HG02885 (cell line): ENCODE data around the gene LRRN3.

Experiments used
- ATAC-seq: cut with Tn5 transposase; IDR thresholded peaks from one replicate; pipeline ENCODE4 v1.9.1; 2021; ENCODE audit warnings: mild to moderate bottlenecking; ENCODE audit not compliant: unreplicated experiment, poor library complexity

LRRN3 gene

DNA sequence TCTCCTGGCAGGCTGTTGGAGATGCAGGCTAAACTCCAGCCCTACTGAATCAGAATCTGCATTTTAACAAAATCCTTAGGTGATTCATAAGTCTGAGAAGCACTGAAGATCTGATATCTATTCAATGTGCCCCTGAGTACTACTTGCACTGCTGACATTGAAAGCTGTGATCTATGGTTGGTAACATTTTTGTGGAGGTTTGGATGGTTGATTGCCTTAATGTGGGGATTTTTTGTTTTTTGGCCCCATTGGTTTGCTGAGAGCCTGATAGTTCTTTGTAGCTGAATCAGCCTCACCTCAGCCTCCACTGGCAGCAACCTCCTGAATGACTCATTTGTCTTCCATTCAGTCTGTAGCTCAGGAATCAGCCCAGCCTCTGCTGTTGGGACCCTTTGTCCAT is 14.7 kb upstream of the LRRN3 start:
- no peak for ATAC-seq

DNA sequence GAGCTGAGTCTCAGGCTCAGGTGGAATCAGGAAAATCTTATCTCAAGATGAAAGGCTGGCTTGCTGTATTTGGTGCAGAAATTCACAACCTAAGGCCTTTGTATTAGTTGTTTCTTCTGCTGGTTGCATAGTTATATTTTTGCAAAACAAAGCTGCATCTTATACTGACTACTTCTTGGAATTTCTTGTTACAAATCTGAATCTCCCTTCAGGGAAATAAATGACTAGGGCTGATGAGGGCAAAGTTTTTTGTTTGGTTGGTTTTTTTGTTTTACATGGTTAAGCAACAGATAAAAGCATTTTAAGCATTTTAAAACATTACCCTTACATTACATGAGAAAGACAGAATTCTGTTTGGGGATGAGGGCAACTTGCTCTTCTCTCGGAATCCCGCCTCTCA is 13.9 kb upstream of the LRRN3 start:
- ATAC-seq, result no peak

DNA sequence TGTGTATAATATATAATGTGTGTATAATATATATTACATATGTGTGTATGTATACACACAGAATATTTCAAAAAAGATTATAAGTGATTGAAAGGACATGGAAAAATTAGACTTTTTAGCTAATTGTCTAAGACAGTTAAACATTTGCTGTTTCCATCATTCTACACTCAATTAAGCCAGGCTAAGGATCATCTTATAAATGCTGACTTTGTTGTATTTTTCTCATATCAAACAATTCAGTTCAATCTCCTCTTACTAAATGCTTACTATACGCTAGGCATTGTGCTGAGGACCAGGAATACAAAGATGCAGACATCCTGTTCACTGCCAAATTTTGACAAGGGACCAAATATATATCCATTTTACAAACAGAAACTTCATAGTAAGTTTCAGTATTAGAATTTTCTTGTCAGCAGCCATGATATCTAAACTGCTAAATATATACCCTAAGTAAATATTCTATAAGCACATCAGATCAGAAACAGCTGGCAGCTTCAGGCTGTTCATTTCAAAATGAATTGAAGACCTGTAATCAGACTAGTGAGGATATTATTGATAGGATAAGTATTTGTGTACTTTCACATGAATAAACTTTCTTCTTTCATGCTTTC is 10.3 kb upstream of the LRRN3 start:
- ATAC-seq, result peak; percentile 32

DNA sequence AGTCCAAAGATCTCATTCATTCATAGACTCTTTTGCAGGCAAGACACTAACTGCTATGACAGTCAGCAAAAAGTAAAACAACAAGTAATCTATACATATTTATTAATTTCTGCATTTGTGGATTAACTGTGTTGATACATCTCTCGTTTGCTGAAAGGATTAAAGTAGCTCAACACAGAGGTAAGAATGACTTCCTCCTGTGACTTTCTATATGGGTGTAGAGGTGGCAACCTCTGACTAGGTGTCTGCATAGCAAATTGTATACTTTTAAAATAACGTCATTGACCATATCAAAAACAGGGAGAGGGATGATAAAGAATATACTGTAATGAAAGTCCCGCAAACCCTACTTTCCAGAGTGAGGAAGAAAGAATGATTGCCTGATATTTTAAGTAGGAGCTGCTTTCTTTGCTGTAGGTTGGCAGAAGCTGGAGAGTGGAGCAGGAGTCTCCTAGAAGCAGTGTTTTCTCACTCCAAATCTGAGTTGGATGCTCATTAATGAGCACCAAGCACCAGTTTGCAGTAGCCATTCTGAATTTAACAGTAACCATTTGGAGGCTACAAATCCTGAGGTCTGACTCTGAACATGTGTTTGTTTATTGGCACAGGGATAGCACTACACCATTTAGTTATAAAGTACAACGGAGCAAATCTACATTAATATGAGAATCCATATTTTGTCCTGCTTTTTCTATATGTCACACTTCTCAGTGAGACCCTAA is 9.2 kb upstream of the LRRN3 start:
- ATAC-seq, result no peak

DNA sequence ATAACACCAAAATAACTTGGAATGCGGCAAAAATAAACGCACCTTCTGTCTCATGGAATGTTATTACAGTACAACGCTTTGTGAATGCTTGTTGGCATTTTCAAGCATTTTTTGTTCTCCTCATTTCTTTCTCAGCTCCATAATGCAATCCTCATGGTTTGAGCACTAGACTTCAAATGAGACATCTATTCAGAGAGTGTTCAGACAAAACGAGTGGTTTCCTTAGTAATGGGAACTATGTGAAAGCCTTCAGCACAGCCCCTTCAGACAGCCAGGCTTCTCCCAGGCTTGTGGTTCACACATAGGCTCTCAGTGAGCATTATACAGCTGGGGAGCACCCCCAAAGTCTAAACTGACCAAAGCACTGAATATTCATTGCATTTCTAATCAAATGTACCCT is 8.6 kb upstream of the LRRN3 start:
- no peak for ATAC-seq

DNA sequence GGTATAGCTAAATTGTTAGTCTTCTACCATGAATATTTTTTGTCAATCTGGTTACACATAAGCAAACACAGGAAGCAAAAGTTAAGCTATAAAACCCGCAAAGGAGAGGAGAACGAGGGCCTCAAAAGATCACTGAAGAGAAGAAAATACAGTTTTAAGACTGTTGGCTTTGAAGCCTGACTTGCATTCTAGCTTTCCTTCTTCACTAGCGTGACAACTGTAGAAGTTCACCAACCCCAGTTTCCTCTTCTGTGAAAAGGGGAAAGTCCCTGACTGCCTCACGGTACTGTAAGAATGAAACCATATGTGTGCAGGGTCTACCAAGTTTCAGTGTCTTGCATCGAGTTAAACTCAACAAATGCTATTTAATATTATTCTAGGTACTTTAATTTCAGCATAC is 7.5 kb upstream of the LRRN3 start:
- ATAC-seq, result peak; percentile 97

DNA sequence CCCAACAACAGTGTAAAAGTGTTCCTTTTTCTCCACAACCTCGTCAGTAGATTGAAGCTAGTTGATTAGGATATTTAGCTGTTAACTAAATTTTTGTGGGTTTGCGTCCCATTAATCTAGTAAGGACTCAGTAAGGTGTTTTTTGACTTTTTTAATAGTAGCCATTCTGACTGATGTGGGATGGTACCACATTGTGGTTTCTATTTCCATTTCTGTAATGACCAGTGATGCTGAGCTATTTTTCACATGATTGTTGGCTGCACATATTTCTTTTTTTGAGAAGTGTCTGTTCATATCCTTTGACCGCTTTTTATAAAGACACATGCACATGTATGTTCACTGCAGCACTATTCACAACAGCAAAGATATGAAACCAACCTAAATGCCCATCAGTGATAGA is 5.6 kb upstream of the LRRN3 start:
- no peak for ATAC-seq

DNA sequence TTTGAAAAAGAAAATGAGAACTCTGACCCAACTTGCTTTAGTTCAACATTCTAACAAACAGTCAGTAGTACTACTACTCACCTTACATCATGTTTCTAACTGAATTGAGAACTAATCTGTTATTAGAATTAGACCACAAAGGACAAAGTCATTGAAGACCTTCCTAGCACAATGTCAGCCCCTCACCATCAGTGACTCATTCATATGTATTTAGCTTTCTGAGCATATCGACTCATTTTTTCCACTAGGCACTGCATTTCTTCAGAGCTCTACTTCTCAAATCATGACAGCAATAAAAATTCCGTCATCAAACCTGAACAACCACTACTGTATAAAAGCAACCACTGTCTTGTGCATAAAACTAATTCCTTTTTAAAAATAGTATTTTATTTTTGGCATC is 4.4 kb upstream of the LRRN3 start:
- no peak for ATAC-seq

DNA sequence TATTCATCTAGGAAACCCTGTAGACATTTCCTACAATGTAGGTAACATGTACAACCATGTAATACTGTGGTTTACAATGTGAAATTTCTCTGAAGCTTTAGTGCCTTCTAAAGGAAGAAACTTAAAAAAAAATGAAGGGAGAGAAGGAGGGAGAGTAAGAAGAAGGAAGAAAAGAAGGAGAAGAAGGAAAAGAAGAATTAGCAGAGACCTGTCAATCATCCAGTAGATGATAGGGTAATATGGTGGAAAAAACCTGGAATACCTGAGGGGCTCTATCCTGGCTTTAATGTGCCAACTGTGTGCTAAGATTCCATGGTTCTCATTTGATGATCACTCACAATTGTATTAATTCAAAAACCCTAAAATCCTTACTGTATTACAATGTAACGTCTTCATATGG is 2.6 kb upstream of the LRRN3 start:
- no peak for ATAC-seq

DNA sequence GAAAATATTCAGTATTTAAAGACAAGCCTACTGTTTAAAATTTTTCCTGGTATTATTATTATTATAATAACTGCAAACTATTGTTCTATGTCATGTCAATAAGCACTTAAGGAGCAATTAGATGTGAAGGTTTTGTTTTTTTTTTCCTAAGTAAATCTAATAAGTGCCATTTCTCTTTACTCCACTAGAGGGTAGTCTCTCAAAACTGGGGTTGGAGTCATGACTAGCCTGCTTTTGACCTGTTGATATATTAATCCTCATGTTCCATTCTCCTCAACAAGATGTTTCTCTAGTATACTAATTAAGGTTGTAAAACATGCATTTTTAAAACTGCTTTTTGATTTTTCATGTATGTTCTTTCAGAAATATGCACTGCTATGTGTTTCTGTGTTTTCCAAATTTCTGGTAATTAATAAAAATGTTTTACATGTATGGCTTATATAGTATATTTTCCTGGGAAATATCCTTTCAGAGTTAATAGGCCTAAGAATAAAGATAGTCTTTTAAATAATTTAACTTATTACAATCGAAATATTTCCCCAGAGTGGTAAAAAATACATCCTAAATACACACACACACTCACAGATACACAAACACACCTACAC is 1.0 kb upstream of the LRRN3 start:
- ATAC-seq, result peak; percentile 40

DNA sequence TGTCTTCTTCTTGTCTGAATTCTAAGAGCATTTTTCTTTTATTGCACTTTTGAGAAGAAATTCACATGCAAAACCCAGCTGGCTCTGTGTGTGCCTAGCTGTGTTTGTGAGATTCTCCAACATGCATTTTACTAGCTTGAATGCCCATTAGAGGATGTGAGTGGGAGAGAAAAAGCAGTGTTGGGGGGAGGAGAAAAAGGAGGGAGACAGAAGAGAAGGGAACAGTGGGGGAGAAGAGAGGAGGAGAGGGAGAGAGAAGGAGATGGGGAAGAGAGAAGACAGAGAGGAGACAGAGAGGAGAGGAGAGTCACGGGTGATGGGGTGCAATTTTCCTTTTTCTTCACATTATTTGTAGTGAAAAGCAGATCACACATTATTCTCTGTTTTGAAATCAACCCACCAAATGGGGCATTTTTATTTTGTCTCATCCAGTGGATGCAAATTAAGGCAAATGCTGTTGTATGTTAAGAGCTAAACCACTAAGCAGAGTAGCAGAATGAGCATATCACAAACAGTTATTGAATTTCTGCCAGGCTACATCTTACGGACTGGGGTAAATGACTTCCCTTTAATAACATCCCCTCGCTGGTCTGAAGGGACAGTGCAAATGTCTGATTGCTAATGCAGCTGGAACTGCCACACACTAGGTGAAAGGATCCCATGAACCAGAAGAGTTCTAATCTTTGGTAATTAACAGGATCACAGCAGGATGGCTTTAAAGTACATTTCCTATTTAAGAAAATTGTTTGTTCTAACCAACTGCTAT is 849 bp downstream of the LRRN3 start:
- ATAC-seq, result peak; percentile 15

DNA sequence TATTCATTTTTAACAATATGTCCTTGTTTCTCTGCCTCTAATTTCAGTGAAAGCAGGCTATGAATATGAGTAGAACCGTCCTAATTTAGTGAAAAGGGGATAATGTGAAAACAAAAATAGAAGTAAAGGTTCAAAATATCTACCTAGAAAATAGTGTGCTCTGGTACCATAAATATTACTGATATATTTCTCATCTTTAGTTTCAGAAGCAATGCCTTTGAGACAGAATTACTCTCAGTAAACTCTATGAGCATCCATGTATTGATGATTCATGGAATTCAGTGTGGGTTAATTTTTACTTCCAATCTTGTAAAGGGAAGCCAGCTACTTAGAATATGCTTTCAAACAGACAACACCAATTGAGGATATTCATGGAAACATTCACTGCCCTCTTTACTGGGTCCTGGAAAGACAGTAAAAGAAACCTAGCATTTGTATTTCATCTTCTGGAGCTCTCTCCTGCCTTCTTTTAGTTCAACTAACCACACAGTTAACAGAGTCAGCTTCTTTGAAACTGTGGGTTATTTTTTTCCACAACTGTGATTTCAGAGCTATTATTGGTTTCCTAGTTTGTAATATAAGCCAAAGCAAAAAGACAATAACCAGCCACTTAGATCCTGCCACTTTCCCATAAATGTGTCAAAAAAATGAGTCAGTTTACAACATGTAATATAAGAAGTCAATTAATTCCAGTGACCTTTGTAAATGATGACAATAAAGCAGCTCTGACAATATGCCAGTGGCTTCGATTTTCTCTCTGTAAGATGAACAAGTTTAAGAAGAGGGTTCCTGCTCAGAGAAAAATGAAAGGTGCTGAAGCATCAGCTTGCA is 1.7 kb downstream of the LRRN3 start:
- ATAC-seq, result peak; percentile 72

DNA sequence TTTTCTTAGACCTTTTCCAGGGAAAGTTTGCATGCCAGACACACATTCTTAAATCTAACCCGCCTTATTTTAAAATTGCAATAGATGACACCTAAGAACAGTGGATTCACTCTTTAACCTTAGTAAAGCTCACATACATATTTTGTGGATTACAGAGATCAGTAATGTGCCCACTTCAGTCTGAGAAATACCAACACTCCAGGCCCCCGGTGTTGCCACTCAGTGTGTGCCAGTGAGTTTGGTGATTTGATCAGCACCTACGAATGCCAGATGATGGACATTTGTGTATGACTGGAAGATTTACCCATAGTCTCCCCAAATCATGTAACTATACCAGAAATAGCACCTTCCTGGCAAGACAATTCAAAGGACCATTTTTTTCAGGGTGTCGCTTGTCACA is 2.6 kb downstream of the LRRN3 start:
- no peak for ATAC-seq

DNA sequence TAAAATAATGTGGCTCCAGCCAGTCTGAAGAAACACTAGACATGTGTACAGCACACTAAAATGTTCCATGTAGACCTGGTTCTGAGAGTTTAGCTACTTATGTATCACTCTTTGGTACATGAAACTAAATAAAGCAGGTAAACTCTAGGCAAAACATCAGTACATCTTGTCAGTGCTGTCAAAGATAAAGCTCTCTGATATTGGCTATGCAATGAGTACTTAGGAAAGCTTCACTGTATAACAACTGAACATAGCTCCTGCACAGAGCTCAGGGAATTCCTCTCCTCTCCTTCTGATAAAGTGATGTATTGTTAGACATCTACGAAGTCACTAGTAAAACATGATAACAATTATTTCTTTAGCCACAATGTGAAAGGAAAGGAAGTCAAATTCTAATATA is 3.5 kb downstream of the LRRN3 start:
- no peak for ATAC-seq

DNA sequence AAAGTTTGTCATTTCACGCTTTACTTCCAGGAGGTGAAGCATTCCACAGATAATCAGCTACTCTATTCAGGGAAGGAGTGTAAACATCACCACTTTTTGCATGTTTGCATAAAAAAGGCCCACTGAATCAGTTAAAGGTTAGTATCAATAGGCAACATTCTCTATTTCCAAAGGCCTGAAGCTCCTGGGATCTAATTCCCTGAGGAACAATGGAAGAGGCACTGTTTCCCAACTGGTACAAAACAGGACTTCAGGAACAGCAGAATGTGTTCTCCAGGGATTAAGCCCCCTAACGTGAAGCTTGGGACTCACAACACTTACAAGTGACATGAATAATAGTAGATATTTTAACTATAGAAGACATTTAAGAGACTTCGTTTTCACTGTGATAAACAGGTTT is 6.1 kb downstream of the LRRN3 start:
- no peak for ATAC-seq

DNA sequence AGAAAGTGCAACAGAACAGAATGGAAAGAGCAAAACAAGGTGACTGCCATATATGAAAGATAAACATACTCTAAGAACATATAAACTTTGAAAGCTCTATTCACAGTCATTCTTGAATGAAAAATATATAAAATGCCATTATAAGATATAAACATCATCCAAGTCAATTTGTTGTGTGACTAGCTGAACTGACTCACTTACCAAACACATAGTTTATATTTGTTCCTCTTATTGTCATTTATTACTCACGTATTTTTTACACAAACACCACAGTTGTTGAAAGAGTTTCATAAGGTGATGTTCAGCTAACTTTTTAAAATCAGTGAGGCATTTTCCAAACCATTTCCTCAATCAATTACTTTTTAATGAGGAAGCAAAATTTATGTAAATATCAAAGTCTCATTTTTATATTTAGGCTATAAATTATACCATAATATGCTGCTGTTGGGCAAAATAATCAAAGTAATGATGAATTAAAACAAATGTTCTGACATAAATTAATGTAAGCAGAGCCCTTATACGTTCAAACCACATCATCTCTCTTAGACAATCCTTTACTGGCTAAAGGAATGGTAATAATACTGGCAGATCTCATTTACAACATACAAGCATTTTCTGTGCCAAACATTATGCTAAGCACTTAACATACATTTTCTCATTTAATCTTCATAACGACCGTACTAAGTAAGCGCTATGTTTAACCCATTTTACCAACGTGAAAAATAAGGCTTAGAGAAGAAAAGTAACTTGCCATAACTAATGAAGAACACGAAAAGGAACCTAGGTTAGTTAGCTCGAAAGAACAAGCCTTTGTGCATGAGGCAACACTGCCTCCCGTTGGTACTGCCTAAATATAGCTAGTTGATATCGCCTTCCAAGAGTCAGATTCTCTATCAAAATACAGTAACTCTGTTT is 7.3 kb downstream of the LRRN3 start:
- peak; percentile 86 for ATAC-seq

DNA sequence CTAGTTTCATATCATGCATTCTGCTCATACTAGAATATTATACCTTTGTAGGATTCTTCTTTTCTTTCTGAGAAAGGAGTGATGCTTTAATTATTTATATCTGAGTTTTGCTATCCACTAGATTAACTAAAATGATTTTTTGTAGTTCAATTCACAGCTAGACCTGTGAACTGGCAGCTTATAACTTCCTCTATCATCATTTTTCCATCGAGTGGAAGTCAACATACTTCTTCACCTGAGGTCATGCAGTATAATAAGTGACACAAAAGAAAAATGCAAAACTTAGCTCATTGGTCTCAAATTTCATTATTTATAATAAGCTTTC is 8.0 kb downstream of the LRRN3 start:
- no peak for ATAC-seq

DNA sequence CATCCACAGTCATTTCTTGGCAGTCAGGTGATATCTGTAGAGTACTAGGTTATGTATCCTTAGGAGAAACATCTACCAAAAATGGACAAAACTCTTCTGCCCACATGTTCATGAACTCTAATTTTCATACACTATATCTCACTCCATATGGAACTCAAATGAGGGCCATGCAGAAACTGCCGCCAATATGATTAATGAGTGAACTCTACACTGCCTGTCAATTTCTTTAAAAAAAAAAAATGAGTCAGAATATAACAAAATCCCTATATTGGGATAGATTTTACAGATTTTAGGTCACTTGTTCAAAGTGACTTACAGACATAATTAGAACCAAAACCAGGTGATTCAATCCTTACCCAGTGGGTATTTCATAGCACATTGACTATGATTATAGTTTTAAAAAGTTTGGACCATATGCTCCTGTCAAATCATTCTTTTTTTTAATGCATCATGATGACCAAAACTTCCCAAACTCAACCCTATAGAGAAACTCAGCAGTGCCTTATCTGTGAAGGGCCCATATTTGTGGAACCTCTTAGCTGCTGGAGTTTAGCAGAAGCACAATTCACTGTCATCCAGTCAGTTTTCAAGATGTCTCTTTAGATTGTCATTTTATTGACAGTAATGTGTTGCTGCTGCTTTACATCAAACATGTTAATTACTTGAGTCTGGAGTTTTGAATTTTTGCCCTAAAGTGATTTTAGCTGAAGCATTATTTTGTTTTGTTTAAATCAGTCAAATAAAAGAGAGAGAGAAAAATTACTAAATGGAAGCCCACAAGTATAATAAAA is 11.1 kb downstream of the LRRN3 start:
- ATAC-seq, result no peak

DNA sequence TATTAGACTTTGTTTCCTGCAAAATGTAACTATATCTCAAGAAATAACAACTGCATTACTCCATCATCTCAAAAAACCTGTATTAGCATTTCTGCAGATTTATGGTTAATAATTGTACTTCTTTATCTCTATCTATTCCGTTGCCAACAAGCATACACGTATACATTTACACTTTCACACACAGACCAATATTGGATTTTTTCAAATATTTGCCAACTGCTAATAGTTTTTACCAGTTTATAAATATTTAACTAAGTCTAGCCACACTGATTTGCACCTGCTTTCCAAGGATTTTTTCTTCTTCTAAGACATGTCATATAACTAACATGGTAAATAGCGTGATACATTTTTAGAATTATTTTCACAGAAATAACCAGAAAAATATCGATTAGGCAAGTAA is 12.2 kb downstream of the LRRN3 start:
- no peak for ATAC-seq
